ENCODE results near the gene TRMT13.

The TRMT13 gene

DNA sequence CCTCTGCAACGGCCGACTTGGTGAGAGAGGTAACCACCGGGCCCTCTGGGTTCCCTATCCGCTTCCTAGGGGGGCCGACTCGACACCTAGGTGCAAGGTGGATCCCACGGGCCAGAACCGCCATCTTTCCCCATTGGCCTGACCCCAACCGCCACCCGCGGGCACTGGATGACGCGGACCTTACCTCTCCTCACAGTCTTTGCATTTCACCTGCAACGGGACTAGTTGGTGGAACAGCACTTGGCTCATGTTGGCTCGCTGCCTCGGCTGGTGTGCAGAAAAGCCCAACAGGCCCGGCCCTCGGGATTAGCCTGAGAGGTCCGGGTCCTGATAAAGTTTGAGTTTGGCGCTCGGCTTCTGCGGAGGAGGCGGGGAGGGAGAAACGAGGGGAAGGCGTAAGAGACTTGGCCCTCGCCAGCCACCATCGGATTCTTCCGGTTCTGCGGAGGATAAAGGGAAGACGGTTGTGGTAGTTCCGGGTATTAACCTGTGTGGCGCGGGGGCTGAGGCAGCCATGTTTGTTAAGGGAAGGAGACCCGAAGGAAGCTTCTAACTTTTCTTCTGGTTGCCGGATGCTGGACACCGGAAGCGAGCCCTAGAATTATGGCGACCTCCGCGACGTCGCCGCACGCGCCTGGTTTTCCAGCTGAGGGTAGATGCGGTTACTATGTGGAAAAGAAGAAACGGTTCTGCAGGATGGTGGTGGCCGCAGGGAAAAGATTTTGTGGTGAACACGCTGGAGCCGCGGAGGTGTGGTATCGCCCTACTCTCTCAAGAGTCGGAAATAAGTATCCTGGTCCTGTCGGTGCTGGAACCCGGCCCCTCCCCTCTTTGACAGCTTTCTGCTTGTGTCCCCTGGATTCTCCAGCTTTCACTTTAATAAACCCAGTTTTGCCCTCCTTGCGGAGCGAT is at the start of gene TRMT13, which contains the start of gene SASS6:
Gene TRMT13, plus strand, starts transcription at position 598 of the 912 bp plus-strand sequence. Its CDS starts 6 bp downstream, at position 604.
Gene SASS6, minus strand, starts transcription at position 365 of the 912 bp plus-strand sequence. Its CDS starts 116 bp downstream, at position 249.
- DNase-seq: peak; percentile 98

- DNase-seq: no peak
These were observed 45.6 kb upstream of the TRMT13 start for GRCh38 chr1:100087396-100087795.

DNA sequence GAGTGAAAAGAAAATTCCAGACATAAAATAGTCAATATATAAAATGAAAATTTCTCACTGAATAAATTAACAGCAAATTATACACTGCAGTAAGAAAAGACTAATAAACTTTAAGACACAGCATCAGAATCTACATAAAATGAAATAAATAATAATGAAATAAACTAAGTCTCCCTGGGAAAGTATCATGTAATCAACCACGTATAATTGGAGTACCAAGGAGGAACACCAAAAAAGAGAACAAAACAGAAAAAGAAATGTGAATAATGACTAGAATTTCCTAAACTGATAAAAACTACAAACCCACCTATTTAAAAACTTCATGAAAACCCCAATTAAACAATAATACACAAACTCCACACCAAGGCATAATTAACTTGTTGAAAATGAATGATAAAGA is 43.9 kb upstream of the TRMT13 start:
- no peak for DNase-seq

- no peak for DNase-seq
These were observed 42.5 kb upstream of the TRMT13 start for GRCh38 chr1:100090471-100090870.

DNA sequence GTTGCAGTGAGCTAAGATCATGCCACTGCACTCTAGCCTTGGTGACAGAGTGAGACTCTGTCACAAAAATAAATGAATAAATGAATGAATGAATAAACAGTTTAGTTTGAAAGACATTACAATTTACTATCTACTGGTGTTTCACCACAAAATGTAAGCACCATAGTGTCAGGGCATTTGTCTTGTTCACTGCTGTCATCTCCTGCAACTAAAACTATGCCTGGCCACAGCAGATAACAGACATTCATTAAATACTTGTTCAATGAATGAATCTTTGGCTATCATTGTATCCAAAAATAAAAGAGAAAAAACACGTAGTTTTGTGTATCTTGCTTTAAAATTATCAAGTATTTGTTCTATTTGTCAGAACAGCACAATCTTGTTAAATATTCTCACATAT is 32.8 kb upstream of the TRMT13 start:
- DNase-seq: no peak

DNA sequence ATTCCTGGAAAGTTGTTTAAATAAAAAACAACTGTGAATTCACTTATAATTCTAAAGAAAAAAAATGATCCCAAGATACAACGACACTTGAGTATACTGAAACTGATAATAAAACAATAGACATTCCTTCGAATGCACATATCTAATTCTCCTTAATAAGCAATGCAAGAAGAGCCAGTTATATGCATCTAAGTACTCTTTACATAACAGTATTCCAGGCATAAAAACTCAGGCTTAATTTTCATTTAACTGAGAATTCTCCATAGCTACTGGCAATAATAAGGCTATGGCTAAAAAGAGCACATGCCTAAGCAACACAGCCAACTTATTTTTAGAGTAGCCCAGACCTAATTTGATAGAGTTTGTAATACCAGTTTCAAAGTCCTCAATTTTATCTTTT is 31.4 kb upstream of the TRMT13 start:
- no peak for DNase-seq

DNA sequence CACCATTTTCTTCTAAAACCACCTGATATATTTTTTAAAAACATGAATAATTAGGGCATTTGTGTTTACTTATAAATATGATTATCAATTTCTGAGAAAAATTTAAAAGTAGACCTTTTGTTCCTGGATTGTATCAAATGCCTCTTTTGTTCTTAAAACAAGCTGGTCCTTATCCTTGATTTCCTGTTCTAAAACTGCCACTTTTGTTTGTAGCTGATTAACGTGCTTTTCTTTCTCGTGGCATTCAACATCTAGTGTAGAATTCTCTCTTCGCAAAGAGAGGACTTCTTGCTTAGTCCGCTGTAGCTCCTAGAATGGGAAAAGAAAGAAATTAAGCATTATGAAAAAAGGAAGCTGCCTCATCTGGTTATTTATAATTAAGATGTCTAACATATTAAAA is 25.3 kb upstream of the TRMT13 start:
- no peak for DNase-seq

- DNase-seq: no peak
These were observed 23.4 kb upstream of the TRMT13 start for GRCh38 chr1:100109554-100110066.

GRCh38 chr1:100115524-100115923 is 17.4 kb upstream of the TRMT13 start:
- DNase-seq: no peak

DNA sequence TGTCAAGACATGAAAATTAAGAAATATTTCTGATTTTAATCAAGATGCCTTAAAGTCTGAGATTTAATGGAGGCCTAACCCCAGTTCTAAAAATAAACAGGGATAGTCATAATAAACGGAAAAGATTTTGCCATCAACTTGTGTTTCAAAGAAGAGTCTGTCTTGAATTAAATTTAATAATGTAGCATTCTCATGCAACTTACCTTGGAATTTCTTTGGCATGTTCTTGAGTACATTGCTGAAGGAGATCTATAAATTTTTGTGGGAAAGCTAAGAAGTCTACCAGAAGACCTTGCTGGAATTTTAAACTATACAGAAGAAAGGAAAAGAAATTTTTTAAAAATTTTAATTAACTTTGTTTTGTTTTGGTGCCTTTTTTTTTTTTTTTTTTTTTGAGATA is 10.8 kb upstream of the TRMT13 start:
- DNase-seq: no peak

- no peak for DNase-seq
These were observed 5.7 kb upstream of the TRMT13 start for GRCh38 chr1:100127226-100127625.

DNA sequence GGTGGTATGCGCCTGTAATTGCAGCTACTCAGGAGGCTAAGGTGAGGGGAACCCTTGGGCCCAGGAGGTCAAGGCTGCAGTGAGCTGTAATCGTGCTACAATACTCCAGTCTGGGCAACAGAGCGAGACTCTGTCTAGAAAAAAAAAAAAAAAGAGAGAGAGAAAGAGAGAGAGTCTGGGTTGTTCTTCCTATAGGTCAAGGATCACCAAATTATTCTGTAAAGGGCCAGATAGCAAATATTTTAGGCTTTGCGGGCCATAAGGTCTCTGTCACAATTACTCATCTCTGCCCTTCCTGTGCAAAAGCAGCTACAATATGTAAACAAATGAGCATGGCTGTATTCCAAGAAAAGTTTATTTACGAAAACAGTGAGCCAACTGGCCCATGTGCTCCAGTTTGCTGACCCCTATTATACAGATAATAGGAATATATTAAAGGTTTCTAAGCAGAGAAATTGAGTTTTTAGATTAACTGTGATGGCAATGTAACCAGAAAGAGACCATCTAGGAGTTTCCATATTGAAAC is 2.3 kb upstream of the TRMT13 start:
- no peak for DNase-seq

GRCh38 chr1:100131623-100132022 is 1.3 kb upstream of the TRMT13 start:
- no peak for DNase-seq

- no peak for DNase-seq
These were observed 1.9 kb downstream of the TRMT13 start for GRCh38 chr1:100134872-100135271.

GRCh38 chr1:100137602-100138001 is 4.6 kb downstream of the TRMT13 start:
- DNase-seq: no peak

DNA sequence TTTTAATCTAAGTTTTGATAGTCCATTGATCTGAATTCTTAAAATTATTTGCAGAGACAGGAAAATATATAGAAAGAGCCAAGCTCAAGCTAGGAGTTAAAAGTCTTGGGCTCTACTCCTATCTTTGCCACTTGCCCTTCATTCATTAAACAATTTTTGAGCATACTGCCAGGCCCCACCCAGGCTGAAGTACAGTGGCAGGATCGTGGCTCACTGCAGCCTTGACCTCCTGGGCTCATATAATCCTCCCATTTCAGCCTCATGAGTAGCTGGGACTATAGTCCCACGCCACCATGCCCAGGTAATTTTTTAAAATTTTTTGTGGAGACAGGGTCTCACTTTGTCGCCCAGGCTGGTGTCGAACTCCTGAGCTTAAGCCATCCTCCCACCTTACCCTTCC is 8.2 kb downstream of the TRMT13 start:
- no peak for DNase-seq

DNA sequence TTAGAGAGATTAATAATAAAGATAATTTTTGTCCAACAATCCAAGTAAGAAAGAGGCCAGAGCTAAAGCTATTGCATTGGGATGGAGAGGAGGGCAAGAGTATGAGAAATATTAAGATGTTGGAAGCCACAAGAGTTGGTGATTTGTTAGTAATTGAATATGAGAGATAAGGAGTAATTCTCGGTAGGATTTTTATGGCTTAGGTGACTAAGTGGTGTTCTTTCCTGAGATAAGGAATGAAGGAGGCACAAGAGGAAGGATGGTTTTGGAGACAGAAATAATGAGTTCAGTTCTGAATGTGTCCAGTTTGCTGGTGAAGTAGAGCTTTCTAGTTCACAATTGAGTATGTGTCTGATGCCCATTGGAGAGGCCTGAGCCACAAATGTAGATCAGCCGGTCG is 9.4 kb downstream of the TRMT13 start:
- DNase-seq: no peak

GRCh38 chr1:100145116-100145515 is 12.2 kb downstream of the TRMT13 start:
- no peak for DNase-seq

- no peak for DNase-seq
These were observed 14.0 kb downstream of the TRMT13 start for GRCh38 chr1:100146958-100147357.

- no peak for DNase-seq
These were observed 14.9 kb downstream of the TRMT13 start for GRCh38 chr1:100147875-100148274.

DNA sequence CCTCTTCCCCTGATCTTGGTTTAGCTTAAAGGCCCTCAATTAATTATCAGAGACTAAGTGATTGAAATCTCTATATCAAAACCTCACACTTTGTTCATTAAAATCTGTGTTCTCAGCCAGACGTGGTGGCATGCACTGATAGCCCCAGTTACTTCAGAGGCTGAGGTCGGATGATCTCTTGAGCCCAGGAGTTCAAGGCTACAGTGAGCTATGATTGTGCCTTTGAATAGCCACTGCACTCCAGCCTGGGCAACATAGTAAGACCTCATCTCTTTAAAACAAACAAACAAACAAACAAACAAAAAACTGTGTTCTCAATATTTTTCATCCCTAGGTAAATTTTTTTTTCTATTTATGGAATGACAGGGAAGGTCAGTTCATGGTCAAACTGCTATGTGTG is 18.7 kb downstream of the TRMT13 start:
- no peak for DNase-seq

DNA sequence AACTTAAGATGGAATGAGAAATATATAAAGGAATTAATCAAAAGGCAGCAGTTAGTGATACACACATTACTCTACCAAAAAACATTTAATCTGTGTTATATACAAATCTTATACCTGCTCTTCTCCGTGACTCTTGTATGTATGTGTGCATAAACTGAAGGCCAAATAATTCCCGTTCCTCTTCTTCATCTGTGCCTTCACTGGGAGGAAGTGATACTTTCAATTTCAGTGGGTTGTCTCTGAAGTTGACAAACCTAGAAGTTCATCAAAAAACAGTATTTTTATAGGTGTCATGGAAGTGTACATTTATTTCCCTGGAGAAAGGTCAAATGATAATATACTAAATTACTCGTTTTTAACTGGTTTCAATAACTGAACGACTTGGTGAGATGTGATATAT is 19.3 kb downstream of the TRMT13 start:
- no peak for DNase-seq

GRCh38 chr1:100162881-100163280 is 29.9 kb downstream of the TRMT13 start:
- DNase-seq: no peak

GRCh38 chr1:100164216-100164615 is 31.3 kb downstream of the TRMT13 start:
- no peak for DNase-seq
